GM12878 (cell line): ENCODE results near the gene SSH2. TPM values are rescaled to one million over a fixed set of nuclear protein-coding genes. Genes with fewer than 3 reads are reported as not detected.

ENCODE experiments used
- ATF3 ChIP-seq: IDR thresholded peaks from 2 replicates; pipeline ENCODE4 v1.6.1; 2011; ENCODE audit warnings: low read depth, mild to moderate bottlenecking, low read length, moderate library complexity, borderline replicate concordance; ENCODE audit errors: extremely low read depth
- BMI1 ChIP-seq: fragments of 450-650 bp; IDR thresholded peaks from 2 replicates; pipeline ENCODE4 v1.6.1; 2016; ENCODE audit warnings: mild to moderate bottlenecking, moderate library complexity, borderline replicate concordance
- CBX3 ChIP-seq: fragments of 200-600 bp; sonication (generic); IDR thresholded peaks from 2 replicates; pipeline ENCODE4 v1.6.1; 2016; ENCODE audit warnings: low read depth, borderline replicate concordance
- EGR1 ChIP-seq, 2 experiments: IDR thresholded peaks; 1 replicate in 1 of 2; 2 replicates in 1 of 2; pipeline ENCODE4 v1.6.1; 2011 to 2012; ENCODE audit warnings: low read depth in 2 of 2, low read length in 2 of 2, borderline replicate concordance in 1 of 2, mild to moderate bottlenecking in 1 of 2, moderate library complexity in 1 of 2
- ELK1 ChIP-seq: IDR thresholded peaks from 2 replicates; pipeline ENCODE4 v1.6.1; 2012; ENCODE audit warnings: low read depth, low read length, improper control_type of control experiment
- ESRRA ChIP-seq: IDR thresholded peaks from 2 replicates; pipeline ENCODE4 v1.6.1; 2012; ENCODE audit warnings: mild to moderate bottlenecking, low read length, improper control_type of control experiment
- EZH2 ChIP-seq: IDR thresholded peaks from 2 replicates; pipeline ENCODE4 v1.6.1; 2012; ENCODE audit warnings: low read depth, mild to moderate bottlenecking, control low read depth, inconsistent platforms, low read length, borderline replicate concordance; ENCODE audit not compliant: control insufficient read depth
- FOS ChIP-seq: IDR thresholded peaks from 3 replicates; pipeline ENCODE4 v1.6.1; 2011; ENCODE audit warnings: borderline replicate concordance; ENCODE audit not compliant: insufficient read length; ENCODE audit errors: extremely low read depth
- JUND ChIP-seq: IDR thresholded peaks from 2 replicates; pipeline ENCODE4 v1.6.1; 2012; ENCODE audit warnings: low read depth, mild to moderate bottlenecking, low read length, improper control_type of control experiment, moderate library complexity
- MXI1 ChIP-seq: fragments of 150-350 bp; IDR thresholded peaks from 2 replicates; pipeline ENCODE4 v1.6.1; 2011; ENCODE audit warnings: low read depth, mild to moderate bottlenecking, inconsistent platforms, low read length, improper control_type of control experiment
- MYC ChIP-seq: IDR thresholded peaks from 2 replicates; pipeline ENCODE4 v1.6.1; 2011; ENCODE audit warnings: mild to moderate bottlenecking, low read length, moderate library complexity, inconsistent platforms; ENCODE audit not compliant: insufficient read depth, insufficient replicate concordance, insufficient read length, severe bottlenecking
- NBN ChIP-seq: fragments of 450-650 bp; IDR thresholded peaks from 2 replicates; pipeline ENCODE4 v1.6.1; 2016
- NFXL1 ChIP-seq: fragments of 450-650 bp; IDR thresholded peaks from 2 replicates; pipeline ENCODE4 v1.6.1; 2017; ENCODE audit warnings: antibody characterized with exemption, mild to moderate bottlenecking, borderline replicate concordance
- NR2C1 ChIP-seq: fragments of 450-650 bp; IDR thresholded peaks from 2 replicates; pipeline ENCODE4 v1.6.1; 2017; ENCODE audit warnings: antibody characterized with exemption, mild to moderate bottlenecking, moderate library complexity
- NR2F1 ChIP-seq: fragments of 450-650 bp; conservative IDR thresholded peaks from 2 replicates; pipeline ENCODE4 v1.6.1; 2017; ENCODE audit warnings: mild to moderate bottlenecking
- NRF1 ChIP-seq: conservative IDR thresholded peaks from 2 replicates; pipeline ENCODE4 v1.6.1; 2011; ENCODE audit warnings: mild to moderate bottlenecking, low read depth, low read length, improper control_type of control experiment
- RB1 ChIP-seq: fragments of 450-650 bp; formaldehyde crosslinking; IDR thresholded peaks from 2 replicates; pipeline ENCODE4 v1.6.1; 2017; ENCODE audit warnings: mild to moderate bottlenecking, borderline replicate concordance
- RELA ChIP-seq: fragments of 450-650 bp; IDR thresholded peaks from 2 replicates; pipeline ENCODE4 v1.8.0; 2014; ENCODE audit warnings: borderline replicate concordance; ENCODE audit not compliant: partially characterized antibody
- SMARCA5 ChIP-seq: fragments of 450-650 bp; IDR thresholded peaks from 2 replicates; pipeline ENCODE4 v1.6.1; 2017; ENCODE audit warnings: mild to moderate bottlenecking
- TCF12 ChIP-seq: IDR thresholded peaks from 2 replicates; pipeline ENCODE4 v1.6.1; 2011; ENCODE audit warnings: low read depth, mild to moderate bottlenecking, low read length
- WRNIP1 ChIP-seq: IDR thresholded peaks from 2 replicates; pipeline ENCODE4 v1.6.1; 2011; ENCODE audit warnings: low read depth, low read length, improper control_type of control experiment, borderline replicate concordance
- YY1 ChIP-seq: IDR thresholded peaks from 2 replicates; pipeline ENCODE4 v1.6.1; 2011; ENCODE audit warnings: low read depth, mild to moderate bottlenecking, low read length
- ZNF207 ChIP-seq: fragments of 450-650 bp; IDR thresholded peaks from 2 replicates; pipeline ENCODE4 v1.6.1; 2014; ENCODE audit warnings: antibody characterized with exemption, mild to moderate bottlenecking, borderline replicate concordance
- ZNF217 ChIP-seq: fragments of 450-650 bp; IDR thresholded peaks from 2 replicates; pipeline ENCODE4 v1.6.1; 2017; ENCODE audit warnings: antibody characterized with exemption, mild to moderate bottlenecking
- ZNF687 ChIP-seq: fragments of 450-650 bp; IDR thresholded peaks from 2 replicates; pipeline ENCODE4 v1.6.1; 2017; ENCODE audit warnings: mild to moderate bottlenecking, moderate library complexity
- polyA plus RNA-seq, 11 experiments: library from polyadenylated mRNA; depleted of rRNA in 4 of 11; unstranded in 6 of 11; stranded (reverse) in 5 of 11; fragments of >200 nt; fragmentation: Nextera tagmentation in 4 of 11; fragmentation: Illumina TruSeq in 1 of 11; extraction: Ambion mirVana in 4 of 11; extraction: Trizol in 1 of 11; gene quantifications; 1 replicate in 1 of 11; 2 replicates in 10 of 11; pipeline versions ENCODE4 v1.2.1 to v1.2.3, GENCODE V29; 2011 to 2016; ENCODE audit warnings: inconsistent platforms in 2 of 11, missing spikeins in 2 of 11, low read depth in 1 of 11
- total RNA-seq, 4 experiments: library from RNA; depleted of rRNA in 3 of 4; stranded (reverse); fragments of >200 nt in 3 of 4; fragmentation: Illumina TruSeq in 1 of 4; extraction: Trizol in 1 of 4; gene quantifications; 2 replicates each; pipeline versions ENCODE4 v1.2.1 to v1.2.3, GENCODE V29; 2013 to 2021

Gene SSH2
- total and polyA plus RNA-seq, 10 of the 15 experiments (the other 5 are each of a cell fraction or from before 2014, with no cell fraction given): 9.3 to 65.9 (median 34.0) TPM

- TF ChIP-seq MXI1 (peak; percentile 24; the same call in 1 of the 2 replicates), RB1 (no peak; the same call in 1 of the 2 replicates), TCF12 (peak; percentile 40; the same call in 1 of the 2 replicates), ATF3 (no peak), NR2C1 (no peak), WRNIP1 (no peak), NR2F1 (no peak), ZNF207 (no peak; the same call in 1 of the 2 replicates), EGR1 (IDR thresholded peaks at IDR 0.05; ENCODE audit: borderline replicate concordance in 1 of 2, low read depth in 2 of 2, low read length in 2 of 2) (0 out of 3 replicates have a peak, but pooled peaks of 1 of the 2 experiments have one; percentile 22), YY1 (no peak; the same call in 1 of the 2 replicates), ZNF687 (no peak; the same call in 1 of the 2 replicates), MYC (no peak), ZNF217 (no peak), SMARCA5 (no peak), ESRRA (no peak), FOS (no peak), JUND (peak; percentile 58; the same call in 1 of the 2 replicates), EZH2 (no peak), RELA (peak; percentile 41), NBN (peak; percentile 82), NFXL1 (no peak), BMI1 (no peak), CBX3 (no peak), ELK1 (peak; percentile 77), NRF1 (peak; percentile 66)
These were observed at the start of gene SSH2 (continued) for GRCh38 chr17:29929533-29930408.
